Keratinocyte (primary cell): ENCODE measurements around the gene MRPL48.

ENCODE experiments used
- EZH2 ChIP-seq: IDR thresholded peaks from one replicate; pipeline ENCODE4 v1.6.1; 2012; ENCODE audit warnings: inconsistent platforms, mild to moderate bottlenecking, low read length, moderate library complexity
- TF ChIP-seq, protein P1 (sequence below), 3 experiments: IDR thresholded peaks in 1 of 3; conservative IDR thresholded peaks in 1 of 3; optimal IDR thresholded peaks in 1 of 3; 2 replicates in 2 of 3; 3 replicates in 1 of 3; pipeline versions ENCODE3 to v1.5.1; 2011; ENCODE audit warnings: low read length in 3 of 3, mild to moderate bottlenecking in 3 of 3, moderate library complexity in 2 of 3, control low read depth in 1 of 3, inconsistent platforms in 1 of 3; ENCODE audit not compliant: insufficient read depth in 2 of 3; ENCODE audit errors: extremely low read depth in 1 of 3

DNA sequence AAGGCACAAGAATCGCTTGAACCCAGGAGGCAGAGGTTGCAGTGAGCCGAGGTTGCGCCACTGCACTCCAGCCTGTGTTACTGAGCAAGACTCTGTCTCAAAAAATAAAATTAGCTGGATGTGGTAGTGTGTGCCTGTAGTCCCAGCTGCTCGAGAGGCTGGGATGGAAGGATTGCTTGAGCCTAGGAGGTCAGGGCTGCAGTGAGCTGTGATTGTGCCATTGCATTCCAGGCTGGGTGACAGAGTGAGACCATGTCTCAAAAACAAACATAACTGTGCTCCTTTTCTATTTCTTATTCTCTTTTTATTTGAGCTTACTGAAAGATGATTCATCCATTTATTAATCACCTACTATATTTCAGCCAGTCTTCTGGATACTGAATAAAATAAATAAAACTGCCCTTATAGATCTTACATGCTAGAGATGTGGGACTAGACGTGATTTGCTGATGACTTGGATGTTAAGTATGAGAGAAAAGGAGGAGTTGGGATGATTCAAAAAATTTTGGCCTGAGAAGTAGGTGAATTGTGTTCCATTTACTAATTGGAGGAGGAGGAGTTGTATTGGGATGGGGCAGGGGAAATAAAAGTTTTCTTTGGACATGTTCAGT lies 107.2 kb downstream of the MRPL48 start:
- TF ChIP-seq, protein P1, sequence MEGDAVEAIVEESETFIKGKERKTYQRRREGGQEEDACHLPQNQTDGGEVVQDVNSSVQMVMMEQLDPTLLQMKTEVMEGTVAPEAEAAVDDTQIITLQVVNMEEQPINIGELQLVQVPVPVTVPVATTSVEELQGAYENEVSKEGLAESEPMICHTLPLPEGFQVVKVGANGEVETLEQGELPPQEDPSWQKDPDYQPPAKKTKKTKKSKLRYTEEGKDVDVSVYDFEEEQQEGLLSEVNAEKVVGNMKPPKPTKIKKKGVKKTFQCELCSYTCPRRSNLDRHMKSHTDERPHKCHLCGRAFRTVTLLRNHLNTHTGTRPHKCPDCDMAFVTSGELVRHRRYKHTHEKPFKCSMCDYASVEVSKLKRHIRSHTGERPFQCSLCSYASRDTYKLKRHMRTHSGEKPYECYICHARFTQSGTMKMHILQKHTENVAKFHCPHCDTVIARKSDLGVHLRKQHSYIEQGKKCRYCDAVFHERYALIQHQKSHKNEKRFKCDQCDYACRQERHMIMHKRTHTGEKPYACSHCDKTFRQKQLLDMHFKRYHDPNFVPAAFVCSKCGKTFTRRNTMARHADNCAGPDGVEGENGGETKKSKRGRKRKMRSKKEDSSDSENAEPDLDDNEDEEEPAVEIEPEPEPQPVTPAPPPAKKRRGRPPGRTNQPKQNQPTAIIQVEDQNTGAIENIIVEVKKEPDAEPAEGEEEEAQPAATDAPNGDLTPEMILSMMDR (optimal IDR thresholded peaks at IDR 0.05 in 1 of 3, IDR thresholded peaks at IDR 0.05 in 1 of 3, conservative IDR thresholded peaks at IDR 0.05 in 1 of 3; ENCODE audit: extremely low read depth in 1 of 3, insufficient read depth in 2 of 3, low read length in 3 of 3): no peak
- no peak for TF ChIP-seq EZH2
